ENCODE measurements around the gene ITCH.
"Not testable (repeated sequence)": the region's sequence is repeated elsewhere in the genome, so short reads cannot be mapped to it uniquely, and the experiment has no call there.

ITCH gene

GRCh38 chr20:34401741-34402455 is 38.8 kb downstream of the ITCH start:
- TF ChIP-seq EZH2 (IDR thresholded peaks at IDR 0.05) (no peak), POLR2AphosphoS5 (IDR thresholded peaks at IDR 0.05; ENCODE audit: borderline replicate concordance, low read depth, low read length) (no peak), FOXP2 (optimal IDR thresholded peaks at IDR 0.05; ENCODE audit: control extremely low read depth, extremely low read length, insufficient read depth) (no peak)
- no peak overlapping the region for H3K9ac ChIP-seq (ENCODE audit: insufficient read length)
- peak overlapping the region; percentile 88; the same call in 1 of the 2 replicates for H3K27ac ChIP-seq

GRCh38 chr20:34402461-34402860 is 39.4 kb downstream of the ITCH start:
- H3K36me3 ChIP-seq (ENCODE audit: insufficient read depth, low read length): peaks cover 24% of the 10 kb centered on the region
- TF ChIP-seq EZH2 (IDR thresholded peaks at IDR 0.05) (no peak), FOXP2 (optimal IDR thresholded peaks at IDR 0.05; ENCODE audit: control extremely low read depth, extremely low read length, insufficient read depth) (no peak), POLR2AphosphoS5 (IDR thresholded peaks at IDR 0.05; ENCODE audit: borderline replicate concordance, low read depth, low read length) (no peak)
- H3K27ac ChIP-seq: peak overlapping the region; percentile 88
- no peak overlapping the region for H3K9ac ChIP-seq (ENCODE audit: insufficient read length)
- no peak overlapping the region for H3K4me3 ChIP-seq
- no peak for DNase-seq (ENCODE audit: low read depth, low spot score)
- no peaks in the 10 kb centered on the region for H3K9me3 ChIP-seq (ENCODE audit: low read depth, low read length)

More at GRCh38 chr20:34401741-34402455, 38.8 kb downstream of the ITCH start:
- no peak for DNase-seq (ENCODE audit: low read depth, low spot score)
- H3K4me3 ChIP-seq: no peak overlapping the region
- peaks cover 28% of the 10 kb centered on the region; the same call in 1 of the 2 replicates for H3K36me3 ChIP-seq (ENCODE audit: insufficient read depth, low read length)
- no peaks in the 10 kb centered on the region for H3K9me3 ChIP-seq (ENCODE audit: low read depth, low read length)

- no peak for TF ChIP-seq FOXP2 (optimal IDR thresholded peaks at IDR 0.05; ENCODE audit: control extremely low read depth, extremely low read length, insufficient read depth)
- TF ChIP-seq POLR2AphosphoS5 (IDR thresholded peaks at IDR 0.05; ENCODE audit: borderline replicate concordance, low read depth, low read length): no peak
- no peak for TF ChIP-seq EZH2 (IDR thresholded peaks at IDR 0.05)
- peak overlapping the region; percentile 64 for H3K4me3 ChIP-seq
- peaks cover 28% of the 10 kb centered on the region for H3K36me3 ChIP-seq (ENCODE audit: insufficient read depth, low read length)
- peak overlapping the region; percentile 60 for H3K9ac ChIP-seq (ENCODE audit: insufficient read length)
- H3K9me3 ChIP-seq (ENCODE audit: low read depth, low read length): no peaks in the 10 kb centered on the region
- DNase-seq (ENCODE audit: low read depth, low spot score): no peak
- H3K27ac ChIP-seq: peak overlapping the region; percentile 88
These were observed 40.2 kb downstream of the ITCH start for GRCh38 chr20:34403063-34403827.

GRCh38 chr20:34403908-34404307 is 40.8 kb downstream of the ITCH start:
- TF ChIP-seq POLR2AphosphoS5 (IDR thresholded peaks at IDR 0.05; ENCODE audit: borderline replicate concordance, low read depth, low read length) (no peak), EZH2 (IDR thresholded peaks at IDR 0.05) (no peak), FOXP2 (optimal IDR thresholded peaks at IDR 0.05; ENCODE audit: control extremely low read depth, extremely low read length, insufficient read depth) (no peak)
- H3K27ac ChIP-seq: peak overlapping the region; percentile 88
- peaks cover 35% of the 10 kb centered on the region for H3K36me3 ChIP-seq (ENCODE audit: insufficient read depth, low read length)
- no peak for DNase-seq (ENCODE audit: low read depth, low spot score)
- no peak overlapping the region for H3K9ac ChIP-seq (ENCODE audit: insufficient read length)
- H3K4me3 ChIP-seq: peak overlapping the region; percentile 64; the same call in 1 of the 2 replicates
- H3K9me3 ChIP-seq (ENCODE audit: low read depth, low read length): no peaks in the 10 kb centered on the region

GRCh38 chr20:34404803-34405202 is 41.7 kb downstream of the ITCH start:
- H3K9me3 ChIP-seq (ENCODE audit: low read depth, low read length): no peaks in the 10 kb centered on the region
- no peak overlapping the region for H3K27ac ChIP-seq
- peaks cover 44% of the 10 kb centered on the region for H3K36me3 ChIP-seq (ENCODE audit: insufficient read depth, low read length)
- no peak overlapping the region for H3K9ac ChIP-seq (ENCODE audit: insufficient read length)
- DNase-seq (ENCODE audit: low read depth, low spot score): no peak
- TF ChIP-seq POLR2AphosphoS5 (IDR thresholded peaks at IDR 0.05; ENCODE audit: borderline replicate concordance, low read depth, low read length) (no peak), FOXP2 (optimal IDR thresholded peaks at IDR 0.05; ENCODE audit: control extremely low read depth, extremely low read length, insufficient read depth) (no peak), EZH2 (IDR thresholded peaks at IDR 0.05) (no peak)
- H3K4me3 ChIP-seq: no peak overlapping the region

- not testable (repeated sequence) for H3K4me3 ChIP-seq; H3K9ac ChIP-seq (ENCODE audit: insufficient read length)
These were observed 42.2 kb downstream of the ITCH start for GRCh38 chr20:34405247-34405651.

GRCh38 chr20:34405942-34406341 is 42.9 kb downstream of the ITCH start:
- DNase-seq (ENCODE audit: low read depth, low spot score); H3K9ac ChIP-seq (ENCODE audit: insufficient read length); H3K4me3 ChIP-seq; H3K27ac ChIP-seq; H3K9me3 ChIP-seq (ENCODE audit: low read depth, low read length): not testable (repeated sequence)
- H3K36me3 ChIP-seq (ENCODE audit: insufficient read depth, low read length): peaks cover 46% of the 10 kb centered on the region

More at GRCh38 chr20:34405247-34405651, 42.2 kb downstream of the ITCH start:
- H3K36me3 ChIP-seq (ENCODE audit: insufficient read depth, low read length): peaks cover 44% of the 10 kb centered on the region
- not testable (repeated sequence) for H3K9me3 ChIP-seq (ENCODE audit: low read depth, low read length); H3K27ac ChIP-seq; DNase-seq (ENCODE audit: low read depth, low spot score)

- no peak for TF ChIP-seq FOXP2 (optimal IDR thresholded peaks at IDR 0.05; ENCODE audit: control extremely low read depth, extremely low read length, insufficient read depth)
- DNase-seq (ENCODE audit: low read depth, low spot score): no peak
- Histone ChIP-seq H3K9me3 (ENCODE audit: low read depth, low read length) (no peaks in the 10 kb centered on the region), H3K27ac (no peak overlapping the region), H3K9ac (ENCODE audit: insufficient read length) (no peak overlapping the region), H3K36me3 (ENCODE audit: insufficient read depth, low read length) (peaks cover 53% of the 10 kb centered on the region), H3K4me3 (no peak overlapping the region)
These were observed 44.9 kb downstream of the ITCH start for GRCh38 chr20:34407962-34408474.

All from SK-N-MC (cell line).